OCI-LY3 (cell line): ENCODE data around the gene SAMD13.

ENCODE experiments used
- CTCF ChIP-seq: fragments of 200-600, 300-600 bp; sonication (generic); IDR thresholded peaks from 2 replicates; pipeline ENCODE4 v1.5.1; 2014; ENCODE audit warnings: antibody characterized with exemption, low read length, low read depth
- EZH2phosphoT487 ChIP-seq: fragments of 200-600 bp; shearing (Covaris generic); IDR thresholded peaks from 2 replicates; pipeline ENCODE4 v1.6.1; 2018; ENCODE audit warnings: antibody characterized with exemption, mixed run types, low read depth

GRCh38 chr1:84255582-84255981 lies 45.9 kb upstream of the SAMD13 start:
- TF ChIP-seq CTCF (no peak), EZH2phosphoT487 (no peak)
